DOHH2 (cell line): ENCODE results near the gene GAR1.

Experiments
- H3F3A ChIP-seq: fragments of 200-600 bp; sonication (generic), shearing (Covaris generic); 2 replicates; pipeline ENCODE4 v1.6.0; 2016; ENCODE audit warnings: antibody characterized with exemption, mild to moderate bottlenecking; ENCODE audit not compliant: control insufficient read depth, insufficient read depth
- H3K27ac ChIP-seq: fragments of 200-600 bp; sonication (generic); 2 replicates; pipeline ENCODE4 v1.5.1; 2014; ENCODE audit warnings: low read depth, mild to moderate bottlenecking, low read length, moderate library complexity
- H3K27me3 ChIP-seq: fragments of 200-600 bp; sonication (generic); 2 replicates; pipeline ENCODE4 v1.6.1; 2014; ENCODE audit warnings: mild to moderate bottlenecking, low read length, mixed read lengths; ENCODE audit not compliant: control insufficient read depth
- H3K36me3 ChIP-seq: fragments of 200-600 bp; sonication (generic); 2 replicates; pipeline ENCODE4 v1.6.1; 2014; ENCODE audit warnings: mild to moderate bottlenecking, low read length, moderate library complexity, mixed read lengths; ENCODE audit not compliant: control insufficient read depth
- H3K4me1 ChIP-seq: fragments of 200-600 bp; sonication (generic); 2 replicates; pipeline ENCODE4 v1.6.1; 2014; ENCODE audit warnings: mild to moderate bottlenecking, low read length, mixed read lengths; ENCODE audit not compliant: control insufficient read depth
- H3K4me2 ChIP-seq: fragments of 200-600 bp; sonication (generic); 2 replicates; pipeline ENCODE4 v1.6.0; 2014; ENCODE audit warnings: mild to moderate bottlenecking, low read length, moderate library complexity
- H3K4me3 ChIP-seq: fragments of 200-600 bp; sonication (generic); 2 replicates; pipeline ENCODE4 v1.5.1; 2014; ENCODE audit warnings: mild to moderate bottlenecking, low read length, mixed read lengths
- H3K79me2 ChIP-seq: fragments of 200-600 bp; sonication (generic); 2 replicates; pipeline ENCODE4 v1.6.1; 2014; ENCODE audit warnings: mild to moderate bottlenecking, low read length, mixed read lengths; ENCODE audit not compliant: control insufficient read depth
- H3K9me2 ChIP-seq: fragments of 200-600 bp; sonication (generic); replicated peaks from 2 replicates; pipeline ENCODE4 v1.6.1; 2014; ENCODE audit warnings: mild to moderate bottlenecking, low read length, mixed read lengths; ENCODE audit not compliant: control insufficient read depth
- H3K9me3 ChIP-seq: fragments of 200-600 bp; sonication (generic); 2 replicates; pipeline ENCODE4 v1.6.1; 2014; ENCODE audit warnings: antibody characterized with exemption, low read length, mixed read lengths; ENCODE audit not compliant: control insufficient read depth, insufficient read depth
- H4K20me1 ChIP-seq: fragments of 200-600 bp; sonication (generic); 2 replicates; pipeline ENCODE4 v1.6.0; 2014; ENCODE audit warnings: low read depth, mild to moderate bottlenecking, antibody characterized with exemption, low read length, moderate library complexity; ENCODE audit not compliant: control insufficient read depth, insufficient read depth
- EZH2phosphoT487 ChIP-seq: fragments of 200-600 bp; sonication (generic); IDR thresholded peaks from 2 replicates; pipeline ENCODE4 v1.6.1; 2017; ENCODE audit warnings: borderline replicate concordance, mild to moderate bottlenecking, antibody characterized with exemption, low read length, moderate library complexity, mixed read lengths
- TF ChIP-seq, protein P1 (sequence below): fragments of 200-600 bp; sonication (generic); IDR thresholded peaks from one replicate; pipeline ENCODE4 v1.5.1; 2014; ENCODE audit warnings: antibody characterized with exemption, mild to moderate bottlenecking, low read depth, low read length; ENCODE audit not compliant: poor library complexity, severe bottlenecking

The GAR1 gene

DNA sequence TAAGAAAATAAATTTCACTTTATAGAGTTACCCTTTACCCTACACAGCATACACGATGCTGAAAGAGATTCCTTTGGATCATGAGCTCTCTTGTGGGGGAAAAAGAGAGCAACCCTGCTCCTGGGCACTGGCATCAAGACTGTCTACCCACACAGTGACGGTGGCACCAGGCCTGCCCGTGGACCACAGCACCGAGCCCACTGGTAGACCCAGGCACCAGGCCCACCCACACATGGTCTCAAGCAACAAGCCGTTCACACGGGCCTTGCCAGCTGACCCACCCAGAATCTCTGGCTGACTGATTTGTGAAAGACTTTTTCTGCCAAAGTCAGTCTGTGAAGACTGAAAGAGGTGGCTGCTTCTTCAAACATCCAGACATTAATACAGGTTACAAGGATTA is 20.5 kb upstream of the GAR1 start:
- H4K20me1 ChIP-seq, result no peaks in the 10 kb centered on the region
- no peaks in the 10 kb centered on the region for H3K79me2 ChIP-seq
- no peaks in the 10 kb centered on the region for H3F3A ChIP-seq
- no peaks in the 10 kb centered on the region for H3K27me3 ChIP-seq
- H3K36me3 ChIP-seq, result no peaks in the 10 kb centered on the region
- TF ChIP-seq, protein P1, sequence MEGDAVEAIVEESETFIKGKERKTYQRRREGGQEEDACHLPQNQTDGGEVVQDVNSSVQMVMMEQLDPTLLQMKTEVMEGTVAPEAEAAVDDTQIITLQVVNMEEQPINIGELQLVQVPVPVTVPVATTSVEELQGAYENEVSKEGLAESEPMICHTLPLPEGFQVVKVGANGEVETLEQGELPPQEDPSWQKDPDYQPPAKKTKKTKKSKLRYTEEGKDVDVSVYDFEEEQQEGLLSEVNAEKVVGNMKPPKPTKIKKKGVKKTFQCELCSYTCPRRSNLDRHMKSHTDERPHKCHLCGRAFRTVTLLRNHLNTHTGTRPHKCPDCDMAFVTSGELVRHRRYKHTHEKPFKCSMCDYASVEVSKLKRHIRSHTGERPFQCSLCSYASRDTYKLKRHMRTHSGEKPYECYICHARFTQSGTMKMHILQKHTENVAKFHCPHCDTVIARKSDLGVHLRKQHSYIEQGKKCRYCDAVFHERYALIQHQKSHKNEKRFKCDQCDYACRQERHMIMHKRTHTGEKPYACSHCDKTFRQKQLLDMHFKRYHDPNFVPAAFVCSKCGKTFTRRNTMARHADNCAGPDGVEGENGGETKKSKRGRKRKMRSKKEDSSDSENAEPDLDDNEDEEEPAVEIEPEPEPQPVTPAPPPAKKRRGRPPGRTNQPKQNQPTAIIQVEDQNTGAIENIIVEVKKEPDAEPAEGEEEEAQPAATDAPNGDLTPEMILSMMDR, result no peak
- TF ChIP-seq EZH2phosphoT487, result no peak
- no peak overlapping the region for H3K4me2 ChIP-seq
- no peaks in the 10 kb centered on the region for H3K9me2 ChIP-seq
- no peak overlapping the region for H3K27ac ChIP-seq
- peaks cover 4% of the 10 kb centered on the region; the same call in 1 of the 2 replicates for H3K9me3 ChIP-seq
- H3K4me3 ChIP-seq, result no peak overlapping the region
- no peaks in the 10 kb centered on the region for H3K4me1 ChIP-seq

DNA sequence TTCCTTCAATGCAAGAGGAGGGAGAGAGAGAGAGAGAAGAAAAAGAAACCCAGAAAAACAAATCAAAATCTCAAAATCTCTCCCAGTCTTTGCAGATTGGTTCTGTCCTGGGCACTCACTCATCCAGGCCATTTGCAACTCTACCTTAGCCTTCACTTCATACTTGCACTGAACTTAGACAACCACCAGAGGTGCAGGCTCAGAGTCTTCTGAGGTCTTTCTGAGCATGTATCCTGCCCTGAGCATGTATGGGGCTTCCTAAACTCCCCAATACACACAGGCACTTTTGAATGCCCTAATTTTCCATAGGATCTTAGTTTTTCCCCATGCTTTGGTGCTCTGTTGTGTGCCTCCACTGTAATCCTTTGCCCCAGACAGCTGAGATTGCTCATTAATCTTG is 16.7 kb upstream of the GAR1 start:
- no peaks in the 10 kb centered on the region for H3K9me2 ChIP-seq
- TF ChIP-seq EZH2phosphoT487, result no peak
- TF ChIP-seq, protein P1, result no peak
- H3K4me2 ChIP-seq, result no peak overlapping the region
- H3K27me3 ChIP-seq, result no peaks in the 10 kb centered on the region
- H3F3A ChIP-seq, result no peaks in the 10 kb centered on the region
- peaks cover 4% of the 10 kb centered on the region; the same call in 1 of the 2 replicates for H3K9me3 ChIP-seq
- H3K4me1 ChIP-seq, result no peaks in the 10 kb centered on the region
- H3K36me3 ChIP-seq, result no peaks in the 10 kb centered on the region
- no peaks in the 10 kb centered on the region for H4K20me1 ChIP-seq
- no peaks in the 10 kb centered on the region for H3K79me2 ChIP-seq
- H3K27ac ChIP-seq, result no peak overlapping the region
- no peak overlapping the region for H3K4me3 ChIP-seq

DNA sequence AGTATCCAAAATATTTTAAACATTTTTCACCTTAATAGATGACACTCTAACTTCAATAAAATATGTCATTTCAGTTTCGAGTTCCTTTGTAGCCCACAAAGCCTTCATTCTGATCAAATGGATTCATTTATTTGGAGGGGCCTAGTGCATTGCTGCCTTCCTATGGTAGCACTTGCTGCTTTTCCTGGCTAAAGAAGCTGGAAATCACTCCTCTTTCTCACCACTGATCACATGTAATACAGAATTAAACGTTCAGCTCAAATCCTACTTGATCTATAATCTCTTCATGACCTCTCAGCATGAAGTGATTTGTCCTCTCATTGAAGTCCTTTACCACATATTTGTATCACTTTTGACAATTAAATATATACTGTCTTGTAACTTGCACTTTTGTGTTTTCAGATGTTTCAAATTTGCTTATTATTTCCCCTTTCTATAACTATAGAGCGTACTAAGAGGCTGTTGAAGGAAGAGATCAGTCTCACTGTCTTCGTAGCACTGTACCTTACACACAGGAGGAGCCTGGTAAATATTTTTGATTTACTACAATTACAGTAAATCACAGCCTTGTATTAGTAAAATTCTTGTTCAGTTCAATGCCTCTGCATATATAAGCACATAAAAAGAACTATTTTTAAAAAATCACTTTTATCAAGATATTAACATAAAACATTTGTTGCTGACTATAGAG is 14.3 kb upstream of the GAR1 start:
- peaks cover 4% of the 10 kb centered on the region; the same call in 1 of the 2 replicates for H3K9me3 ChIP-seq
- no peaks in the 10 kb centered on the region for H3K79me2 ChIP-seq
- H3K36me3 ChIP-seq, result no peaks in the 10 kb centered on the region
- H3K27ac ChIP-seq, result no peak overlapping the region
- no peaks in the 10 kb centered on the region for H3F3A ChIP-seq
- no peaks in the 10 kb centered on the region for H4K20me1 ChIP-seq
- TF ChIP-seq EZH2phosphoT487, result no peak
- TF ChIP-seq, protein P1, result no peak
- no peaks in the 10 kb centered on the region for H3K27me3 ChIP-seq
- H3K9me2 ChIP-seq, result no peaks in the 10 kb centered on the region
- no peaks in the 10 kb centered on the region for H3K4me1 ChIP-seq
- H3K4me2 ChIP-seq, result no peak overlapping the region
- H3K4me3 ChIP-seq, result no peak overlapping the region
